Heart right ventricle (tissue), 16 donors: Measurements from ENCODE around the gene CREB5. TPM values are rescaled to one million over a fixed set of nuclear protein-coding genes. Genes with fewer than 3 reads are reported as not detected.

Experiments used
- ATAC-seq, 8 donors: fragments of 200-7000 bp; cut with Tn5 transposase; one replicate each; pipeline ENCODE4 v1.9.1; 2020; ENCODE audit warnings: mild to moderate bottlenecking in 8 of 8, moderate library complexity in 8 of 8, moderate number of reproducible peaks in 1 of 8
- DNase-seq, 2 donors: peaks; one replicate each; pipeline ENCODE4 v3.0.0-alpha.2; 2020
- H3K27ac ChIP-seq, 10 donors: fragments of 200-600 bp; sonication (generic) in 2 of 10; one replicate each; pipeline versions ENCODE4 v1.5.0 to v1.8.0; 2020 to 2022; ENCODE audit warnings: mild to moderate bottlenecking in 3 of 10
- H3K27me3 ChIP-seq, 7 donors: fragments of 200-600 bp; one replicate each; pipeline ENCODE4 v1.8.0; 2021 to 2022; ENCODE audit warnings: mild to moderate bottlenecking in 2 of 7
- H3K36me3 ChIP-seq, 9 donors: fragments of 200-600 bp; sonication (generic) in 1 of 9; one replicate each; pipeline versions ENCODE4 v1.5.0 to v1.8.0; 2020 to 2022; ENCODE audit warnings: mild to moderate bottlenecking in 2 of 9
- H3K4me1 ChIP-seq, 9 donors: fragments of 200-600 bp; sonication (generic) in 1 of 9; one replicate each; pipeline versions ENCODE4 v1.5.0 to v1.8.0; 2020 to 2022; ENCODE audit warnings: mild to moderate bottlenecking in 4 of 9
- H3K4me3 ChIP-seq, 10 donors: fragments of 200-600 bp; sonication (generic) in 2 of 10; one replicate each; pipeline versions ENCODE4 v1.5.0 to v1.8.0; 2020 to 2022; ENCODE audit warnings: mild to moderate bottlenecking in 7 of 10, moderate library complexity in 2 of 10
- H3K9me3 ChIP-seq, 11 donors: fragments of 200-600 bp in 10 of 11; sonication (generic) in 2 of 11; one replicate each; pipeline versions ENCODE4 v1.5.0 to v1.8.0; 2013 to 2022; ENCODE audit warnings: mild to moderate bottlenecking in 2 of 11, control low read depth in 1 of 11, moderate library complexity in 1 of 11
- CTCF ChIP-seq, 9 donors: fragments of 200-600 bp; sonication (generic) in 2 of 9; IDR thresholded peaks; one replicate each; pipeline versions ENCODE4 v1.5.0 to v1.8.0; 2021 to 2022; ENCODE audit warnings: antibody characterized with exemption in 9 of 9, mild to moderate bottlenecking in 5 of 9, moderate library complexity in 1 of 9
- whole genome bisulfite sequencing, 2 donors: extraction: QIAGEN DNeasy Blood & Tissue Kit; methylation state at CpG; one replicate each; pipeline ENCODE4 v1.1.7; 2013; ENCODE audit warnings: inconsistent platforms in 1 of 2; 5-methylcytosine and 5-hydroxymethylcytosine counted together
- intact Hi-C, 10 donors: fragments of 100-400 bp; cut with DNase I; formaldehyde crosslinking; loops; one replicate each; pipeline versions ENCODE4 v1.11.1 to v1.14.2; 2022
- polyA plus RNA-seq, 2 donors: library from polyadenylated mRNA; stranded (reverse); fragments of 200-250 nt; gene quantifications; one replicate each; pipeline ENCODE4 v1.2.3, GENCODE V29; 2013
- total RNA-seq, 10 donors: library from RNA; stranded (reverse); fragmentation: NEBNext Ultra II Directional in 3 of 10; extraction: Animal tissue kit (Norgen Biotek cat#: 25700) in 3 of 10; gene quantifications; one replicate each; pipeline versions ENCODE4 v1.2.1 to v1.2.4, GENCODE V29; 2021 to 2023
- donor health status: Arrhythmogenic right ventricular cardiomyopathy.
- donor health status: ischemic (EF 13 %, LVEDD 7.1; RV severe dilation, severe dysfunction).
- donor health status: healthy with polysubstance abuse.
- donor health status: DM: no; HTN: yes; CAD: no.
- donor health status: DM: no; HTN: no; CAD: no.
- donor health status: ischemic (EF 25% LVEDD 6.9; RV normal size, moderate dysfunction).
- donor health status: ischemic (EF 25% LVEDD 5.7; RV mildly dilated, moderate dysfunction).
- donor health status: healthy.
- donor health status: DM: yes; HTN: yes; CAD: no.
- donor health status: Ischemic cardiomyopathy.
- donor health status: ischemic (EF 35%, LVEDD 5.7; RV mildly dilated, moderate dysfunction).
- donor health status: nonischemic (EF 11% LVEDD 7.7; RV severe dilation, severe dysfunction).
- donor health status: DM: yes; HTN: yes; CAD: no.
- donor health status: PGD.
- donor health status: ischemic (EF 29% LVEDD 5.4; RV normal size, mild dysfunction).
- donor health status: nonischemic (EF 23%, LVEDD 6.1; RV moderate dilation, normal function).

CREB5 gene
- total and polyA plus RNA-seq, 12 donors, result 4.7 to 170 (median 19.0) TPM

DNA sequence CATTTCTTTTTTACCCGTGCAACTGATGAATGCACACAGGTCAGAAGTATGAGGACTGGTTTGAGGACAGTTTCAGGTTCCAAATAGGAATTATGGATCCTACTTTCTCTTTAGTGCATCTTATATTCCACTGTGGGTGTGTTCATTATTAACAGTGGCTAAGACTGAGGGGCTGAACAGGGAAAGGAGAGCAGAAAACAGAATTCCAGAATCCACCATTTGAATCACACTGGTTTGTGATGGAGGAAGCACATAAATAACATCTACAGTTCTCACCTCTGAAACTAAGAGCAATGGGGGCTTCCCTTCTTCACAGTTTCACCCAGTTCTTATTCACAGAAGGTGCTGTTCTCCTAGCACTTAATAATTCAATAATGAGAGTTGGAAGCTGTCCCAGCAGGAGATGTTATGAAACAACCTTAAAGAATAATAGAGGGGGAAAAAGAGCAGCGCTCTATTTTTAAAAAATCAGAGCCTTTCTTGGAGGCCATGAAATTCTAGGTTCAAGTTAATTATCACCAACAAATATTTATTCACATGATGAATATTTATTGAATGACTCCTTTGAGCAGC lies 205.1 kb downstream of the CREB5 start:
- no peak for TF ChIP-seq CTCF (IDR thresholded peaks at IDR 0.05)
- ATAC-seq (no peak), DNase-seq (no peak)
- Histone ChIP-seq H3K4me3 (no peak overlapping the region), H3K4me1 (peaks cover 0 to 35% (median 7%) of the 10 kb centered on the region in 9 donors), H3K27me3 (no peaks in the 10 kb centered on the region), H3K27ac (no peak overlapping the region), H3K36me3 (no peaks in the 10 kb centered on the region), H3K9me3 (no peaks in the 10 kb centered on the region)
- intact Hi-C loops, result loop anchor here in 1 of 10 donors (10.0 kb wide), 1 partner anchor 233 kb away; no protein-coding TSS in a partner anchor
- WGBS, 2 donors, result 97 to 98% methylated on average over 2 of the region's 2 CpGs

DNA sequence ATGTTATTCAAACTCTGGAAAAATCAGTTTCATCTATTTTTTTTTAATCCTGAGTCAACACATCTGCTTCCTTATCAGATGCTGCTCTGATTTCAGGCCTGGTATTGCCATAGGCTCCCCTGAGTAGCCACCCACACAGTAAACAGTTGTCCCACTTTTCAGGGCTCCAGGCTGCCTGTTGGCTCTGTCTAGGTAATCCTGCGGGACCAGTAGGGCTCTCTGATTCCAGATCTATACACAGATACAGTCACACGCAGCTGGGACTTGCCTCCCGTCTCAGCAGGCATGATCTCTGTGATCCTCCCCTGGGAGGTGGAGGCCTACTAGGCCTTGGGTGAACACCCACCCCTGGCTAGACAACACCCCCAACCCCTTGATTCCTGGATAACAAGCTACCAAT lies 206.1 kb downstream of the CREB5 start:
- no peaks in the 10 kb centered on the region for H3K9me3 ChIP-seq
- no peaks in the 10 kb centered on the region for H3K27me3 ChIP-seq
- DNase-seq (no peak), ATAC-seq (no peak)
- H3K4me3 ChIP-seq, result no peak overlapping the region
- no peaks in the 10 kb centered on the region for H3K36me3 ChIP-seq
- no peak overlapping the region for H3K27ac ChIP-seq
- WGBS, 2 donors, result 56 to 78% methylated on average over 3 of the region's 3 CpGs
- no peak for TF ChIP-seq CTCF (IDR thresholded peaks at IDR 0.05)
- intact Hi-C loops, result loop anchor here in 1 of 10 donors (10.0 kb wide), 1 partner anchor 234 kb away; no protein-coding TSS in a partner anchor
- H3K4me1 ChIP-seq, result peaks cover 0 to 42% (median 17%) of the 10 kb centered on the region in 9 donors

- no peak for TF ChIP-seq CTCF (IDR thresholded peaks at IDR 0.05)
- 96 to 97% methylated on average over 3 of the region's 3 CpGs for WGBS, 2 donors
- peaks cover 0 to 51% (median 25%) of the 10 kb centered on the region in 9 donors for H3K4me1 ChIP-seq
- intact Hi-C loops, result loop anchor here in 1 of 10 donors (10.0 kb wide), 1 partner anchor 234 kb away; no protein-coding TSS in a partner anchor
- no peaks in the 10 kb centered on the region for H3K27me3 ChIP-seq
- DNase-seq (no peak), ATAC-seq (no peak)
- no peak overlapping the region for H3K27ac ChIP-seq
- no peaks in the 10 kb centered on the region for H3K36me3 ChIP-seq
- no peaks in the 10 kb centered on the region for H3K9me3 ChIP-seq
- no peak overlapping the region for H3K4me3 ChIP-seq
Observed at GRCh38 chr7:28619256-28619655, 206.9 kb downstream of the CREB5 start.

DNA sequence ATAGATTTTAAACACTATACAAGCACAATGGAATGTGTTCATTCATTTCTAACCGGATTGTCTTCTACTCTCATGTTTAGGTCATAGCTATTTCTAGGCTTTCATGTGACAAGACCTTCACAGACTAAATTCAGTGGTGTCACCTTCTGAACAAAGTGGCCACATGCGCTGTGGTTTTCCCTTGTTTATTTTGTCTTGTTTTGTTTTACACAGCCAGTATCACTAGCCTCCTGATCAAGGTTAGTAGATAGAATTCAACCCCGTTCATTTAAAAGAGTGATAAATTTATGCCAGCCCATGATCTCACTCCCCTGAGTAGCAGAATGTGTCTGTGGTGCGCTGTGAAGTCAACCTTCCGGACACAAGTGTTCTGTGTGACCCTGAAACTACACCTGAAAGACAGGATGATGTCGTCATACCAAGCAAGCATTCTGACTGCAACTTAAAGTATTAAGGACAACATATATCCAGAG lies 209.1 kb downstream of the CREB5 start:
- no peak overlapping the region for H3K4me3 ChIP-seq
- peaks cover 0 to 73% (median 45%) of the 10 kb centered on the region in 9 donors for H3K4me1 ChIP-seq
- H3K9me3 ChIP-seq, result no peaks in the 10 kb centered on the region
- H3K27ac ChIP-seq, result peak overlapping the region in 8 of 10 donors; percentile 3 to 84 (median 78)
- no peaks in the 10 kb centered on the region for H3K36me3 ChIP-seq
- DNase-seq, result no peak
- TF ChIP-seq CTCF (IDR thresholded peaks at IDR 0.05), result no peak
- WGBS, 2 donors, result 51 to 67% methylated on average over 6 of the region's 6 CpGs
- intact Hi-C loops, result loop anchor here in 7 of 10 donors (5.0 to 10.0 kb wide), 8 partner anchors 63 to 327 kb away; no protein-coding TSS in a partner anchor
- H3K27me3 ChIP-seq, result no peaks in the 10 kb centered on the region
- ATAC-seq, result peak in 7 of 8 donors; percentile 36 to 77 (median 69)
